Karpas-422 (cell line): ENCODE data around the gene FILIP1L. TPM values are rescaled to one million over a fixed set of nuclear protein-coding genes. Genes with fewer than 3 reads are reported as not detected.

Experiments
- DNase-seq: peaks from one replicate; pipeline ENCODE4 v3.0.0-alpha.2; 2015
- H2AFZ ChIP-seq: fragments of 200-600 bp; sonication (generic); 2 replicates; pipeline ENCODE4 v1.6.1; 2014; ENCODE audit warnings: antibody characterized with exemption, low read length, mixed read lengths
- H3K27ac ChIP-seq: fragments of 200-600 bp; sonication (generic); 2 replicates; pipeline ENCODE4 v1.5.1; 2014; ENCODE audit warnings: mild to moderate bottlenecking, low read length, moderate library complexity
- H3K27me3 ChIP-seq: fragments of 200-600 bp; sonication (generic); 2 replicates; pipeline ENCODE4 v1.6.1; 2014; ENCODE audit warnings: low read length, mixed read lengths
- H3K36me3 ChIP-seq: fragments of 200-600 bp; sonication (generic); 2 replicates; pipeline ENCODE4 v1.6.1; 2014; ENCODE audit warnings: low read length, mixed read lengths; ENCODE audit not compliant: insufficient read depth
- H3K4me1 ChIP-seq: fragments of 200-600 bp; sonication (generic); 2 replicates; pipeline ENCODE4 v1.6.1; 2014; ENCODE audit warnings: mild to moderate bottlenecking, low read length, mixed read lengths
- H3K4me2 ChIP-seq: fragments of 200-600 bp; sonication (generic); 2 replicates; pipeline ENCODE4 v1.6.1; 2014; ENCODE audit warnings: low read length, low read depth, mild to moderate bottlenecking; ENCODE audit not compliant: poor library complexity, severe bottlenecking
- H3K4me3 ChIP-seq: fragments of 200-600 bp; sonication (generic); 2 replicates; pipeline ENCODE4 v1.5.1; 2014; ENCODE audit warnings: mild to moderate bottlenecking, antibody characterized with exemption, low read length, mixed read lengths
- H3K79me2 ChIP-seq: fragments of 200-600 bp; sonication (generic); 2 replicates; pipeline ENCODE4 v1.6.1; 2014; ENCODE audit warnings: mild to moderate bottlenecking, low read length, mixed read lengths
- H3K9ac ChIP-seq: fragments of 200-600 bp; sonication (generic); 2 replicates; pipeline ENCODE4 v1.6.0; 2014; ENCODE audit warnings: low read length
- H3K9me2 ChIP-seq: fragments of 200-600 bp; sonication (generic), shearing (Covaris generic); replicated peaks from 2 replicates; pipeline ENCODE4 v1.6.0; 2014; ENCODE audit warnings: mild to moderate bottlenecking, low read length, moderate library complexity; ENCODE audit not compliant: insufficient read depth
- H3K9me3 ChIP-seq: fragments of 300-700, 200-600 bp; sonication (generic); 2 replicates; pipeline ENCODE4 v1.6.1; 2014; ENCODE audit warnings: low read length, mixed read lengths
- H4K20me1 ChIP-seq: fragments of 200-600 bp; sonication (generic); 2 replicates; pipeline ENCODE4 v1.6.1; 2014; ENCODE audit warnings: mild to moderate bottlenecking, antibody characterized with exemption, low read length, low read depth; ENCODE audit not compliant: insufficient read depth
- total RNA-seq: library from RNA; depleted of rRNA; stranded (reverse); fragments of >200 nt; shearing (Covaris generic); gene quantifications from 2 replicates; pipeline ENCODE4 v1.2.3, GENCODE V29; 2014; ENCODE audit warnings: low replicate concordance

Gene FILIP1L
- total RNA-seq, 1 experiment from 2014 or later = 0.37 TPM

GRCh38 chr3:99943931-99944761 is 170.2 kb downstream of the FILIP1L start:
- no peak overlapping the region for H3K27ac ChIP-seq
- no peak overlapping the region for H3K4me2 ChIP-seq
- peaks cover 7% of the 10 kb centered on the region for H3K4me1 ChIP-seq
- H3K9me2 ChIP-seq = no peaks in the 10 kb centered on the region
- H3K27me3 ChIP-seq = no peaks in the 10 kb centered on the region
- H3K79me2 ChIP-seq = no peaks in the 10 kb centered on the region
- H3K9ac ChIP-seq = no peak overlapping the region
- no peak overlapping the region for H2AFZ ChIP-seq
- DNase-seq = no peak
- no peak overlapping the region for H3K4me3 ChIP-seq
- peaks cover 8% of the 10 kb centered on the region; the same call in 1 of the 2 replicates for H4K20me1 ChIP-seq
- no peaks in the 10 kb centered on the region for H3K9me3 ChIP-seq
- H3K36me3 ChIP-seq = no peaks in the 10 kb centered on the region

DNA sequence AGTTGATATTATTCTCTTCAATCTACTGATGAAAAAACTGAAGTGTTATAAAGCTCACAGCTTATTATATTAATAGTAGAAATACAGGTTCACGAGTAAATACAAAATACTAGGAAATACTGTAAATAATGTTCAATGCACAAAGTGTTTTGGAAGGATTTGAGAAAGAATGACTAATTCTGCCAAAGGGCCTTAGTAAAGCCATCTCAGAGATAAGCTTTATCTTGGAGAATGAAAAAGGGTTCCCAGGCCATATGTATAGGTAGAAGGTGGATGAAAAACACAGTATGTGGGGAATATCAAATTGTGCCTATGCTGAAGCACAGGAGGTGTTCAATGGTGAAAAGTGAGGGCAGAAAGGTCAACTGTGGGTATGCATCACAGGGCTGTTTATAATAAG is 173.1 kb downstream of the FILIP1L start:
- H3K4me3 ChIP-seq = no peak overlapping the region
- peaks cover 8% of the 10 kb centered on the region; the same call in 1 of the 2 replicates for H4K20me1 ChIP-seq
- peaks cover 35% of the 10 kb centered on the region for H3K4me1 ChIP-seq
- DNase-seq = no peak
- H3K36me3 ChIP-seq = no peaks in the 10 kb centered on the region
- H3K4me2 ChIP-seq = no peak overlapping the region
- H3K9ac ChIP-seq = no peak overlapping the region
- no peaks in the 10 kb centered on the region for H3K9me2 ChIP-seq
- H3K79me2 ChIP-seq = no peaks in the 10 kb centered on the region
- no peaks in the 10 kb centered on the region for H3K27me3 ChIP-seq
- no peak overlapping the region for H3K27ac ChIP-seq
- no peak overlapping the region for H2AFZ ChIP-seq
- no peaks in the 10 kb centered on the region for H3K9me3 ChIP-seq

- Histone ChIP-seq H3K9ac (no peak overlapping the region), H3K4me2 (no peak overlapping the region), H3K27ac (no peak overlapping the region), H3K36me3 (no peaks in the 10 kb centered on the region), H4K20me1 (peaks cover 6% of the 10 kb centered on the region; the same call in 1 of the 2 replicates), H3K9me2 (no peaks in the 10 kb centered on the region), H3K79me2 (peaks cover 3% of the 10 kb centered on the region; the same call in 1 of the 2 replicates), H3K4me1 (peaks cover 35% of the 10 kb centered on the region), H3K9me3 (no peaks in the 10 kb centered on the region), H2AFZ (no peak overlapping the region), H3K27me3 (no peaks in the 10 kb centered on the region), H3K4me3 (no peak overlapping the region)
- DNase-seq = no peak
These were observed 174.0 kb downstream of the FILIP1L start for GRCh38 chr3:99940350-99940749.

- no peak overlapping the region for H3K27ac ChIP-seq
- H3K4me2 ChIP-seq = no peak overlapping the region
- H3K36me3 ChIP-seq = no peaks in the 10 kb centered on the region
- H3K27me3 ChIP-seq = no peaks in the 10 kb centered on the region
- no peak overlapping the region for H2AFZ ChIP-seq
- no peak for DNase-seq
- H4K20me1 ChIP-seq = peaks cover 1% of the 10 kb centered on the region; the same call in 1 of the 2 replicates
- H3K9me2 ChIP-seq = no peaks in the 10 kb centered on the region
- H3K4me3 ChIP-seq = no peak overlapping the region
- H3K9me3 ChIP-seq = no peaks in the 10 kb centered on the region
- H3K4me1 ChIP-seq = peaks cover 35% of the 10 kb centered on the region
- H3K79me2 ChIP-seq = peaks cover 7% of the 10 kb centered on the region; the same call in 1 of the 2 replicates
- no peak overlapping the region for H3K9ac ChIP-seq
These were observed 174.4 kb downstream of the FILIP1L start for GRCh38 chr3:99939876-99940275.

DNA sequence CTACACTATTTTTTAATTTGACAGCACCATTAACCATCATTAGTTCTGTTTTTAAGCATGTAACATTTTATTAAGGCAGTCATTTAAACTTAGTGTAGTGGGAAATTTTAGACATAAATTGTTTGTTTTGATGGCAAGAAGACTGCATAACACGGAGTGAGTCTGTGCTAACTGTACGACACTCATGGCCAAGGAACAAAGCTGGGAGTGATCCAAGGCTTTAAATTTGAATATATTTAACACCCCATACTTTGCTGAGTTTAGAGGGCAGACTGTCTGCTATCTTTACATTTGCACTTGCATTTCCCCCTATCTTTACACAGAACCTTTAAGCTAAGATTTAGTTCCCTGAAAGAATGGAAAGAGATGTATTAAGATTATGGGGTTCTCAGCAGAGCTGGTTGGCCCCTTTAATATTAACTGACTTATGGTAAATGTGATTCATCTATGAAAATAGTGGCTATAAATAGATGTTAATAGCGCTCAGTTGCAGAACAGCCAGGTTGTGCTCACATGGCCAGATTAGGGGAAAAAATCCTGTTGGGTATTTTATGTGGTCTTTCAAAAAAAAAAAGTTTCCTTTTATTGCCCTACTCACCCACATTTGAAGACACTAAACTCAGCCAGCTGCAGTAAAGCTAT is 175.9 kb downstream of the FILIP1L start:
- no peaks in the 10 kb centered on the region for H3K9me3 ChIP-seq
- peak overlapping the region; percentile 79 for H3K4me2 ChIP-seq
- peaks cover 10% of the 10 kb centered on the region; the same call in 1 of the 2 replicates for H3K79me2 ChIP-seq
- DNase-seq = peak; percentile 75
- H3K27me3 ChIP-seq = no peaks in the 10 kb centered on the region
- no peak overlapping the region for H2AFZ ChIP-seq
- H3K9ac ChIP-seq = peak overlapping the region; percentile 55
- H3K4me1 ChIP-seq = peaks cover 35% of the 10 kb centered on the region
- no peaks in the 10 kb centered on the region for H3K9me2 ChIP-seq
- peak overlapping the region; percentile 89 for H3K27ac ChIP-seq
- H4K20me1 ChIP-seq = no peaks in the 10 kb centered on the region
- peak overlapping the region; percentile 58 for H3K4me3 ChIP-seq
- no peaks in the 10 kb centered on the region for H3K36me3 ChIP-seq

DNA sequence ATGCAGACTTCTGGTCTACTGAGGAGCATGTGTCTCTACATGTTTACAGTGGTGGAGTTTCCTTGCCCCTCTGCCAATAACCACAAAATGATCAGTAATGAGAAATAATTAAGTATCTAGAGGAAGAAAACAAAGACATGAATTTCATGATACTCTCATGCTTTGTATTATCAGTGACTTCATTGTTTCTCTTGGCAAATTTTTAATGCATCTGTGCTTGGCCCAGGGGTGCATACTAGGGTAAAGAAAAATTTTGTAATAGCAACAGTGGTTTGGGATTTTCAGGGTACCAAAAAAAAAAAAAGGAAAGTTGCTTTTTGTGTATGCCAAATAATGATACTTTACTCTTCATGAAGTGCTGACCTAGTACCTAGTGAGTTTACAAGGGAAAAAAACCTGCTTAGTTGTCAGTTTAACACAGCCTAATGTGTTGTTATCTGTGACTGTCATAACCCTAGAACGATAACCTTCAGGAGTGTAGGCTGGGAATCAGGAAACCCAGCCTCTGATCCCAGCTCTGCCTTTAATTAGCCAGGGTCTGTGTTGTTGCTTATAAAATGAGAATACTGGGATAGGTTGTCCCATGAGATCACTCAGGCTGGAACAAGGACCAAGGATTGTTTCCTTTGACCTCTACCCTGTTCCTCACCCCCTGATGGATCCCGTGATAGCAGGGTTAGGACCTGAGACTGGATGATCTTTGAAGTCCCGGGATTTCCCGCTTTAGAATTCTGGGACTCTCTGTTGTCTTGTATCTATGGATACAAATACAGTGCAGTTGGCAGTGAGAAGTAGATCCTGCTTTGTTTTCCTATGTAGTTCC is 179.1 kb downstream of the FILIP1L start:
- Histone ChIP-seq H4K20me1 (no peaks in the 10 kb centered on the region), H3K4me1 (peaks cover 35% of the 10 kb centered on the region), H3K4me3 (no peak overlapping the region), H3K27me3 (no peaks in the 10 kb centered on the region), H3K27ac (no peak overlapping the region), H3K9me2 (no peaks in the 10 kb centered on the region), H3K4me2 (no peak overlapping the region), H3K36me3 (no peaks in the 10 kb centered on the region), H3K9ac (no peak overlapping the region), H3K79me2 (peaks cover 17% of the 10 kb centered on the region; the same call in 1 of the 2 replicates), H3K9me3 (no peaks in the 10 kb centered on the region), H2AFZ (no peak overlapping the region)
- DNase-seq = no peak

DNA sequence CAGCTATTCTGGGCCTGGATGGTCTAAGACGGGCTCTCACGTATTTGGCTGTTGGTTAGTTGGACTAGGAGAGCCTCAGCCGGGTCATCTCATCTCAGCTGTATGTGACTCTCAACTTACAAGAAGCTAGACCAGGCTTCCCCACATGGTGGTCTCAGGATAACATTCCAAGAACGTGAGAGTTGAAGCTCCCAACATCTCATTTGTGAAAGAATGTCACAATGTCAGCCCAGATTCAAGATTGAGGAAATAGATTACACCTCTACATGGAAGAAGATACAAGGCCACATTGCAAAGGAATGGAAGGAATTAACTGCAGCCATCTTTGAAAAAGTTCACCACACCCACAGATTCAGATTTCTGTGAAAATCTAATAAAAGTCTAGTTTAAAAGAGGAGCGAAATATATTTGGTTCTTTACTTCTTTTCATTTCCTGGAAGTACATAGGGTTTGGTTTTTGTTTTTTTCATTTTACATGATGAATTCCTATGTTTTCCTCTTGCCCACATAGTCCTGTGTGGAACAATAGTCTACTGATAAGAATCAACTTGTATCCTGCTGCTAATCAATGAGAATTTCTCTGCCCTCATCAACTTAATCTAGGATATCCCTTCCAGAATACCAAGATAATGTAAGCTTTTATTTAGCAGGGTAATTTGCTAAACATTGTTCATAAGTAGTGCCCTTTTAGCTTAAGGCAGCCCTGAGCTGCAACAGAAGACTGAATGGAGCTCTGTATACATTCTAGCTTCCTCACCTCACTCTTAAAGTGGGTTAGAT is 180.1 kb downstream of the FILIP1L start:
- Histone ChIP-seq H3K9ac (no peak overlapping the region), H3K9me3 (no peaks in the 10 kb centered on the region), H3K4me2 (no peak overlapping the region), H3K36me3 (no peaks in the 10 kb centered on the region), H3K4me1 (peaks cover 28% of the 10 kb centered on the region), H3K27ac (no peak overlapping the region), H4K20me1 (no peaks in the 10 kb centered on the region), H3K9me2 (no peaks in the 10 kb centered on the region), H3K27me3 (no peaks in the 10 kb centered on the region), H3K79me2 (peaks cover 17% of the 10 kb centered on the region; the same call in 1 of the 2 replicates), H3K4me3 (no peak overlapping the region), H2AFZ (no peak overlapping the region)
- DNase-seq = no peak
